Measurements from ENCODE around the gene CPNE7.

GRCh38 chr16:89545044-89545830, 30.3 kb upstream of the CPNE7 start:
- TF ChIP-seq CTCF (IDR thresholded peaks at IDR 0.05) (no peak), ZFX (IDR thresholded peaks at IDR 0.05; ENCODE audit: borderline replicate concordance) (no peak)

Data from 22Rv1 (cell line).